ENCODE results near the gene SPP1. TPM values are rescaled to one million over a fixed set of nuclear protein-coding genes. Genes with fewer than 3 reads are reported as not detected.
"Not testable (repeated sequence)": the region's sequence is repeated elsewhere in the genome, so short reads cannot be mapped to it uniquely, and the experiment has no call there.

SPP1 gene
- total RNA-seq, 4 donors from 2014 or later = 5.6 to 37.8 (median 10.3) TPM

DNA sequence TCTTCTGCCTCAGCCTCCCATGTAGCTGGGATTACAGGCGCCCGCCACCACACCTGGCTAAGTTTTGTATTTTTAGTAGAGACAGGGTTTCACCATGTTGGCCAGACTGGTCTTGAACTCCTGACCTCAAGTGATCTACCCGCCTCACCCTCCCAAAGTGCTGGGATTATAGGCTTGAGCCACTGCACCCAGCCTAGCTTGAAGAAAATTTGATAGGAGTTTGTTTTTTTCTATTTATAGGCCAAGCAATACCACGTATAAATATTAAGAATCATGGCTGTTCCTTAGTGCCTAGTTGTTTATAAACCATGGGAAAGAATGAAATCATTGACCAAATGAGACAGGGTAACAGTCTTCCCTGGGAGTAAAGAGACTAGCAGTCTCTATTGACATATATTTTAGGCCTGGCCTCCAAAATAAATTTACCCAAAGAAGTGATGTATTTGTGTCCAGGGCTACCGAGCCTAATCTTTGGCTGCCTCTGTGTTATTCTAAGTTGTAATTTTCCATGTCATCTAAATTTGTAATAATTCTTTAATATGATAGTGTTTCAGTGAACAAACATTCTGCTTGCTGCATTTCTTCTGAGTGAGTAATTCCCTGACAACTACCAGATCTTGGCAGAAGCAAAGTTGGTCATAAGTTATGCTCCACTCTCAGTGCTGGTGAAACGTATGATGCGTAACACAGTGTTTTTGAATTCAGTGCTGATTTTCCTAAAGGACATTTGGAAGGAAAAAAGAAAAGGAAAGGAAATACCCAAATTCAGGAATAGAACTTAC lies 42.2 kb downstream of the SPP1 start:
- peak overlapping the region; percentile 87 to 100 (median 91) for H3K27ac ChIP-seq
- H3K27me3 ChIP-seq = no peaks in the 10 kb centered on the region
- no peaks in the 10 kb centered on the region for H3K9me3 ChIP-seq
- ATAC-seq = peak; percentile 95
- 11 to 38% methylated on average over 4 to 6 of the region's 7 CpGs for WGBS, 2 donors (ENCODE audit: low coverage in 1 of 2)
- peaks cover 35 to 95% (median 47%) of the 10 kb centered on the region in 3 donors for H3K4me1 ChIP-seq
- TF ChIP-seq, protein P1, sequence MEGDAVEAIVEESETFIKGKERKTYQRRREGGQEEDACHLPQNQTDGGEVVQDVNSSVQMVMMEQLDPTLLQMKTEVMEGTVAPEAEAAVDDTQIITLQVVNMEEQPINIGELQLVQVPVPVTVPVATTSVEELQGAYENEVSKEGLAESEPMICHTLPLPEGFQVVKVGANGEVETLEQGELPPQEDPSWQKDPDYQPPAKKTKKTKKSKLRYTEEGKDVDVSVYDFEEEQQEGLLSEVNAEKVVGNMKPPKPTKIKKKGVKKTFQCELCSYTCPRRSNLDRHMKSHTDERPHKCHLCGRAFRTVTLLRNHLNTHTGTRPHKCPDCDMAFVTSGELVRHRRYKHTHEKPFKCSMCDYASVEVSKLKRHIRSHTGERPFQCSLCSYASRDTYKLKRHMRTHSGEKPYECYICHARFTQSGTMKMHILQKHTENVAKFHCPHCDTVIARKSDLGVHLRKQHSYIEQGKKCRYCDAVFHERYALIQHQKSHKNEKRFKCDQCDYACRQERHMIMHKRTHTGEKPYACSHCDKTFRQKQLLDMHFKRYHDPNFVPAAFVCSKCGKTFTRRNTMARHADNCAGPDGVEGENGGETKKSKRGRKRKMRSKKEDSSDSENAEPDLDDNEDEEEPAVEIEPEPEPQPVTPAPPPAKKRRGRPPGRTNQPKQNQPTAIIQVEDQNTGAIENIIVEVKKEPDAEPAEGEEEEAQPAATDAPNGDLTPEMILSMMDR (IDR thresholded peaks at IDR 0.05) = no peak
- TF ChIP-seq POLR2A (IDR thresholded peaks at IDR 0.05) = no peak
- peak; percentile 95 for TF ChIP-seq POLR2AphosphoS5 (IDR thresholded peaks at IDR 0.05)
- no peak for TF ChIP-seq EP300 (IDR thresholded peaks at IDR 0.05)
- peaks cover 0 to 22% of the 10 kb centered on the region in 2 donors for H3K36me3 ChIP-seq
- no peak overlapping the region for H3K4me3 ChIP-seq

DNA sequence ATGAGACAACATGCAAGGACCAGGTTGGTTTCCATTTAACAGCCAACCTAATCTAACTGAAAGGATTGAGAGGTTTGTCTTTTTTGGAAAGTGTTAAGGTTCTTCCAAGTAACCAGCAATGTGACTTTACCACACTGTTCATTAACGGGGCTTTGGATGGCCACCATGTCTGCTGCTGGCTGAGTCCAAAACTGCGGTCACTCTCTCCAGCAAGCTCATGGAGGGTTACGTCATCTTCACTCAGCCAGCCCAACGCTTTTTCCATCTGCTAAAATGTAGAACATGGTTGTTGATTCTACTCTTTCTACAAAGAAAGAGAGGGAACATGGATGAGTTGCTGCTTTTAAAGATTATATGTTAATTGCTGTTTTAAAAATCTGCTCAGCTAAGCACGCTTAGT lies 43.0 kb downstream of the SPP1 start:
- 15 to 53% methylated on average over 5 of the region's 5 CpGs for WGBS, 2 donors (ENCODE audit: low coverage in 1 of 2)
- H3K27me3 ChIP-seq = no peaks in the 10 kb centered on the region
- peaks cover 0 to 29% of the 10 kb centered on the region in 2 donors for H3K36me3 ChIP-seq
- H3K9me3 ChIP-seq = no peaks in the 10 kb centered on the region
- H3K27ac ChIP-seq = peak overlapping the region; percentile 87 to 100 (median 91)
- peak; percentile 57 for ATAC-seq
- peaks cover 37 to 95% (median 47%) of the 10 kb centered on the region in 3 donors for H3K4me1 ChIP-seq
- TF ChIP-seq, protein P1 (IDR thresholded peaks at IDR 0.05) = no peak
- no peak for TF ChIP-seq POLR2A (IDR thresholded peaks at IDR 0.05)
- no peak for TF ChIP-seq EP300 (IDR thresholded peaks at IDR 0.05)
- TF ChIP-seq POLR2AphosphoS5 (IDR thresholded peaks at IDR 0.05) = no peak
- peak overlapping the region in 1 of 2 donors; percentile 0 for H3K4me3 ChIP-seq

DNA sequence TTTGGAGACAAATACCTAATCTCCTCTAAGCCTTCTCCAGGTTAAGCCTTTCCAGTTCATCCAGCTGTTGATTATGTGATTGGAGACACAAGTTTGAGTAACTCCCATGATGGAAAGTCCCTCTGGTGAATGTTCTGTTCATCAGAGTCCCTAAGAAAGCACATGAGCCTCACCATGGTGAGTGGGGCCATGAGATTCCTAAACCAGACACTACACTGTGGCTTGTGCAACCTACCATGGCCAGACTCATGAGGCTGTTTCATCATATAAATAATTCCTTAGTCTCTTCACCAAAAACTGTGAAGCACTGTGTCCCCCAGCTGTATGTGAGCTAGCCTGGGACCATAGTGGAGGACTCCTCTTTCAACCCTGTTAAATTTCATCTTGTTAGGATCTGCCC lies 46.3 kb downstream of the SPP1 start:
- Histone ChIP-seq H3K27me3 (no peaks in the 10 kb centered on the region), H3K27ac (peak overlapping the region; percentile 37 to 66 (median 58)), H3K9me3 (peaks cover 0 to 9% (median 0%) of the 10 kb centered on the region in 3 donors), H3K36me3 (peaks cover 0 to 42% of the 10 kb centered on the region in 2 donors), H3K4me3 (no peak overlapping the region), H3K4me1 (peaks cover 22 to 67% (median 31%) of the 10 kb centered on the region in 3 donors)
- TF ChIP-seq POLR2A (IDR thresholded peaks at IDR 0.05) = no peak
- no peak for TF ChIP-seq POLR2AphosphoS5 (IDR thresholded peaks at IDR 0.05)
- TF ChIP-seq, protein P1 (IDR thresholded peaks at IDR 0.05) = no peak
- no peak for TF ChIP-seq EP300 (IDR thresholded peaks at IDR 0.05)
- ATAC-seq = peak; percentile 60

DNA sequence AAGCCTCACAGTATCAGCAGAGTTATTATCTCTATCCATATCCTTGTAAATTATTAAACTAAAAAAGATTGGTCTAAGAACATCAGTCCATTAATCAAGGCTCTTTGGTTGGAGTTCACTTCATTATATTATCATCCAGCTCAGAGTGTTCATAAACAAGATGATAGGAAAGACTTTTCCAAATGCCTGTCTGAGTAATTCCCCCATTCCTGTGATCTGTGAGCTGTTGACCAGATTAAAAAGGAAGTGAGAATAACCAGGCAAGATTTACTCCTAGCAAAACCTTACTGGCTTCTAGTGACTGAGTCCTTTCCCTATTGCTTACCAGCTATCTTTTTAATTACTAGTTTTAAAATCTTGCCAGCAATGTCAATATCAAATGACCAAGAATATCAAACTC lies 46.8 kb downstream of the SPP1 start:
- no peak overlapping the region for H3K4me3 ChIP-seq
- peak overlapping the region; percentile 37 to 66 (median 58) for H3K27ac ChIP-seq
- ATAC-seq = no peak
- TF ChIP-seq POLR2AphosphoS5 (IDR thresholded peaks at IDR 0.05) (peak; percentile 27), EP300 (IDR thresholded peaks at IDR 0.05) (no peak), POLR2A (IDR thresholded peaks at IDR 0.05) (no peak)
- TF ChIP-seq, protein P1 (IDR thresholded peaks at IDR 0.05) = no peak
- peaks cover 0 to 9% (median 0%) of the 10 kb centered on the region in 3 donors for H3K9me3 ChIP-seq
- H3K36me3 ChIP-seq = peaks cover 0 to 47% of the 10 kb centered on the region in 2 donors
- peaks cover 20 to 62% (median 31%) of the 10 kb centered on the region in 3 donors for H3K4me1 ChIP-seq
- H3K27me3 ChIP-seq = no peaks in the 10 kb centered on the region

DNA sequence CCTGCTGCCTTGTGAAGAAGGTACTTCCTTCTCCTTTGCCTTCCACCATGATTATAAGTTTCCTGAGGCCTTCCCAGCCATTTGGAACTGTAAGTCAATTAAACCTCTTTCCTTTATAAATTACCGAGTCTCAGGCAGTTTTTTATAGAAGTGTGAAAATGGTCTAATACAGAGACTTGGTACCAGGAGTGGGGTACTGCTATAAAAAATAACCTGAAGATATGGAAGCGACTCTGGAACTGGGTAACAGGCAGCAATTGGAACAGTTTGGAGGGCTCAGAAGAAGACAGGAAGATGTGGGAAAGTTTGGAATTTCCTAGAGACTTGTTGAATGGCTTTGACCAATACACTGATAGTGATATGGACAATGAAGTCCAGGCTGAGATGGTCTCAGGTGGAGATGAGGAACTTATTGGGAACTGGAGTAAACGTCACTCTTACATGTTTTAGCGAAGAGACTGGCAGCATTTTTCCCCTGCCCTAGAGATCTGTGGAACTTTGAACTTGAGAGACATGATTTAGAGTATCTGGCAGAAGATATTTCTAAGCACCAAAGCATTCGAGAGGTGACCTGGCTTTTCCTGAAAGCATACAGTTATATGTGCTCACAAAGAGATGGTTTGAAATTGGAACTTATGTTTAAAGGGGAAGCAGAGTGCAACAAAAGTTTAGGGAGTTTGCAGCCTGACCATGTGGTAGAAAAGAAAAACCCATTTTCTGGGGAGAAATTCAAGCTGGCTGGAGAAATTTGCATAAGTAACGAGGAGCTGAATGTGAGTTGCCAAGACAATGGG lies 50.6 kb downstream of the SPP1 start:
- not testable (repeated sequence) for H3K27me3 ChIP-seq, H3K9me3 ChIP-seq
- WGBS, 2 donors (ENCODE audit: low coverage in 1 of 2) = 93 to 95% methylated on average over 4 to 6 of the region's 6 CpGs

More for the DNA sequence above, 50.6 kb downstream of the SPP1 start:
- H3K27ac ChIP-seq, H3K4me3 ChIP-seq, ATAC-seq: not testable (repeated sequence)
- H3K4me1 ChIP-seq = peaks cover 10 to 37% (median 14%) of the 10 kb centered on the region in 3 donors
- H3K36me3 ChIP-seq = peaks cover 0 to 53% of the 10 kb centered on the region in 2 donors

All from gastroesophageal sphincter (tissue), 4 donors.